Psoas muscle (tissue), 8 donors: ENCODE results near the gene TPP1. TPM values are rescaled to one million over a fixed set of nuclear protein-coding genes. Genes with fewer than 3 reads are reported as not detected.

Experiments
- ATAC-seq, 4 donors: fragments of 200-7000 bp; cut with Tn5 transposase; one replicate each; pipeline ENCODE4 v1.9.1; 2020; ENCODE audit warnings: moderate library complexity in 3 of 4, mild to moderate bottlenecking in 2 of 4
- DNase-seq, 2 donors: peaks; one replicate each; pipeline ENCODE4 v3.0.0-alpha.2; 2020
- H3K27ac ChIP-seq: fragments of 200-600 bp; one replicate; pipeline ENCODE4 v1.8.0; 2022
- H3K27me3 ChIP-seq, 3 donors: fragments of 200-600 bp in 1 of 3; one replicate each; pipeline versions ENCODE4 v1.6.1 to v1.8.0; 2013 to 2022; ENCODE audit warnings: low read length in 2 of 3, mild to moderate bottlenecking in 2 of 3, moderate library complexity in 1 of 3; ENCODE audit not compliant: insufficient read depth in 3 of 3
- H3K36me3 ChIP-seq, 2 donors: fragments of 200-600 bp in 1 of 2; one replicate each; pipeline versions ENCODE4 v1.6.1 to v1.8.0; 2013 to 2022; ENCODE audit warnings: low read depth in 1 of 2, mild to moderate bottlenecking in 1 of 2, moderate library complexity in 1 of 2; ENCODE audit not compliant: insufficient read depth in 1 of 2
- H3K4me1 ChIP-seq: fragments of 200-600 bp; one replicate; pipeline ENCODE4 v1.8.0; 2022
- H3K4me3 ChIP-seq: fragments of 200-600 bp; one replicate; pipeline ENCODE4 v1.8.0; 2022; ENCODE audit warnings: mild to moderate bottlenecking
- H3K9me3 ChIP-seq: fragments of 200-600 bp; one replicate; pipeline ENCODE4 v1.8.0; 2022
- WGBS, 3 donors: extraction: QIAGEN DNeasy Blood & Tissue Kit; methylation state at CpG; one replicate each; pipeline versions ENCODE4 v1.1.6 to v1.1.7; 2013; 5-methylcytosine and 5-hydroxymethylcytosine counted together
- intact Hi-C, 2 donors: fragments of 100-400 bp; cut with DNase I; formaldehyde crosslinking; loops; one replicate each; pipeline versions ENCODE4 v1.11.0 to v1.14.2; 2022
- polyA plus RNA-seq, 3 donors: library from polyadenylated mRNA; stranded (reverse); fragments of 200-250 nt; gene quantifications; one replicate each; pipeline ENCODE4 v1.2.3, GENCODE V29; 2013
- total RNA-seq, 4 donors: library from RNA; stranded (reverse); fragmentation: NEBNext Ultra II Directional in 2 of 4; extraction: Animal tissue kit (Norgen Biotek cat#: 25700) in 2 of 4; gene quantifications; one replicate each; pipeline versions ENCODE4 v1.2.1 to v1.2.4, GENCODE V29; 2021 to 2023
- TF ChIP-seq, protein P1 (sequence below): fragments of 200-600 bp; IDR thresholded peaks from one replicate; pipeline ENCODE4 v1.8.0; 2022; ENCODE audit warnings: antibody characterized with exemption
- donor health status: healthy with polysubstance abuse.
- donor health status: DM: no; HTN: no; CAD: no; lungs with moderate emphysema.
- donor health status: Bipolar disorder and iron deficiency.
- donor health status: healthy.
- donor health status: DM: yes; HTN: yes; CAD: no.
- donor health status: DM: no; HTN: no; CAD: no.
- donor health status: DM: no; HTN: no; CAD: no.
- donor health status: DM: yes; HTN: yes; CAD: no.

The TPP1 gene
- total and polyA plus RNA-seq, 7 donors = 11.8 to 50.2 (median 30.0) TPM

DNA sequence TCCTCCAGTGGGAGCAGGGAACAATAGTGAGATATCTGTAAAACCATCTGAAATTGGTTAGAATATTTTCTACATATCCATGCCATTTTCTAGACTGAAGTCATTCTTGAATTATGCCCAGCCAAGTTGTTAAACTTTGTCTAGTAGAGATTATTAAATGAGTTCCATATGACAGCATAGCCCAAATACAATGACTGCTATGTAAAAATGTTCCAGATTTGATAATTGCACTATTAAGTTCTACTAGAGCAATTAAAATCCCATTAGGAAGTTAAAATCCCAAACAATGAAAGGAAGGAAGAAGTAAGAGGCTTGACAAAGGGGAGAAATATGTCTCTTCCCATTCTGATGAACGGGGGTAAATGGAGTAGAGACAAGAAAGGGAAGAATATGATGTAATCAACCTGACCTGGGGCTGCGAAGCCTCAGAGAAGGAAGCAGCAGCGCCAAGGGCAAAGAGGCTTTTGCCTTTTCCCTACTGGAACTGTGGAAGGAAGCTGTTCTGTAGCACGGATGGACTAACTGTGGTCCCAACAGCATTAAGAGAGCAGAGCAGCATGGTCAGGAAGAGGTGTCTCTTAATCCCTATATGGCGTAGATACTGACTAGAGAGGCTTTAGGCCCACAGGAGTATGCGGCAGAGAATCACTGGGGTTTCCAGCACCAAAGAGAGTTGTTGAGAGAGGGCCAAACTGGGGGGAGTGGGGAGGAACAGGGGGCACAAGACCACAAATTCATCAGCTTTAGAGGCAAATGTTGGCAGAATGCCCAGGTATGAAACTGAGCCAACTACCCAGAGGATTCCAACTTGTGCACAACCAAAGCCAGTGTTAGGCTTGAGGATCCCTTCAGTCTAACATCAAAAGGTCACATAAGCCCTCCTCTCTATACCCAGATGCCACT lies 42.5 kb downstream of the TPP1 start:
- DNase-seq = no peak
- TF ChIP-seq, protein P1, sequence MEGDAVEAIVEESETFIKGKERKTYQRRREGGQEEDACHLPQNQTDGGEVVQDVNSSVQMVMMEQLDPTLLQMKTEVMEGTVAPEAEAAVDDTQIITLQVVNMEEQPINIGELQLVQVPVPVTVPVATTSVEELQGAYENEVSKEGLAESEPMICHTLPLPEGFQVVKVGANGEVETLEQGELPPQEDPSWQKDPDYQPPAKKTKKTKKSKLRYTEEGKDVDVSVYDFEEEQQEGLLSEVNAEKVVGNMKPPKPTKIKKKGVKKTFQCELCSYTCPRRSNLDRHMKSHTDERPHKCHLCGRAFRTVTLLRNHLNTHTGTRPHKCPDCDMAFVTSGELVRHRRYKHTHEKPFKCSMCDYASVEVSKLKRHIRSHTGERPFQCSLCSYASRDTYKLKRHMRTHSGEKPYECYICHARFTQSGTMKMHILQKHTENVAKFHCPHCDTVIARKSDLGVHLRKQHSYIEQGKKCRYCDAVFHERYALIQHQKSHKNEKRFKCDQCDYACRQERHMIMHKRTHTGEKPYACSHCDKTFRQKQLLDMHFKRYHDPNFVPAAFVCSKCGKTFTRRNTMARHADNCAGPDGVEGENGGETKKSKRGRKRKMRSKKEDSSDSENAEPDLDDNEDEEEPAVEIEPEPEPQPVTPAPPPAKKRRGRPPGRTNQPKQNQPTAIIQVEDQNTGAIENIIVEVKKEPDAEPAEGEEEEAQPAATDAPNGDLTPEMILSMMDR = no peak
- Histone ChIP-seq H3K36me3 (no peaks in the 10 kb centered on the region), H3K27ac (peak overlapping the region; percentile 38), H3K4me3 (no peak overlapping the region), H3K27me3 (no peaks in the 10 kb centered on the region), H3K4me1 (peaks cover 5% of the 10 kb centered on the region), H3K9me3 (no peaks in the 10 kb centered on the region)
- peak in 3 of 4 donors; percentile 23 to 54 (median 34) for ATAC-seq
- intact Hi-C loops = no loop called here
- 43 to 46% (median 43%) methylated on average over 6 of the region's 6 CpGs for WGBS, 3 donors

DNA sequence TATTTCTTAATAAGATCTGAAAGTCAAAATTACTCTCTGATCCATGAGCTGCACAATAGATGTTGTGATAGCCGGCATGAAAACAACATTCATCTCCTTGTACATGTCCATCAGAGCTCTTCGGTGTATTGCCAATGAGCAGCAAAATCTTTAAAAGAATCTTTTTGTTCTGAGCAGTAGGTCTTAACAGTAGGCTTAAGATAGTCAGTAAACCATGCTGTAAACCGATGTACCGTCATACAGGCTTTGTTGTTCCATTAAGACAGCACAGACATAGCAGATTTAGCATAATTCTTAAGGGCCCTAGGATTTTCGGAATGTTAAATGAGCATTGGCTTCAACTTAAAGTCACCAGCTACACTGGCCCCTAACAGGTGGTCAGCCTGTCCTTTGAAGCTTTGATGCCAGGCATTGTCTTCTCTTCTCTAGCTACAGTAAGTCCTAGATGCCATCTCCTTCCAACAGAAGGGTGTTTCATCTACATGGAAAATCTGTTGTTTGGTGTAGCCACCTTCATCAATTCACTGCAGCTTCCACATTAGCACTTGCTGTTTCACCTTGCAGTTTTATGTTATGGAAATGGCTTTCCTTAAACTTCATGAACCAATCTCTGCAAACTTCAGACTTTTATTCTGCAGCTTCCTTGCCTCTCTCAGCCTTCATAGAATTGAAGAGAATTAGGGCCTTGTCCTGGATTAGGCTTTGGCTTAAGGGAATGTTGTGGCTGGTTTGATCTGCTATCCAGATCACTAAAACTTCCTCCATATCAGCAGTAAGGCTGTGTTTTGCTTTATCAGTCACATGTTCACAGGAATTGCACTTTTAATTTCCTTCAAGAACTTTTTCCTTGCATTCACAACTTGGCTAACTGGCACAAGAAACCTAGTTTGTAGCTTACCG lies 44.2 kb downstream of the TPP1 start:
- DNase-seq (no peak), ATAC-seq (no peak)
- intact Hi-C loops = no loop called here
- H3K4me3 ChIP-seq = no peak overlapping the region
- no peaks in the 10 kb centered on the region for H3K36me3 ChIP-seq
- no peak overlapping the region for H3K27ac ChIP-seq
- H3K4me1 ChIP-seq = peaks cover 5% of the 10 kb centered on the region
- TF ChIP-seq, protein P1 = no peak
- WGBS, 3 donors = 82 to 88% (median 84%) methylated on average over 6 of the region's 6 CpGs
- H3K27me3 ChIP-seq = no peaks in the 10 kb centered on the region
- H3K9me3 ChIP-seq = no peaks in the 10 kb centered on the region

DNA sequence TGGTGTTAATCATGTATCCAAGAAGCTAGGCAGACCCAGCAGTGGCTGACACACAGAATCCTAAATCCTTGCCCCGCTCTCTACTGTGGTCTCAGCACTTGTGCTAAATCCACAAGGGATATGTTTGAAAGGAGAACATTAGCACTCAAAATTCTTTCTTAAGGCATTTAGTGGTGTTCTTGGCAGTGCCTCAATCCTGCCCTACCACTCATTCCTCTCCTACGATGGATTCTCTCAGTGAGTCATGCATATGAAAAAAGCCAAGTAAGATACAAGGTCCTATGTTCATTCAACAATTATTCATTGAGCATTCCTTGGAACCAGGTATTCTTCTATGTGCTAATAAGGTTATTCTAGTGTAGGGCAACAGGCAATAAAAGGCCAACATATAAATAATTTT lies 47.0 kb downstream of the TPP1 start:
- TF ChIP-seq, protein P1 = no peak
- Histone ChIP-seq H3K4me3 (no peak overlapping the region), H3K4me1 (peaks cover 23% of the 10 kb centered on the region), H3K27me3 (no peaks in the 10 kb centered on the region), H3K9me3 (no peaks in the 10 kb centered on the region), H3K36me3 (no peaks in the 10 kb centered on the region), H3K27ac (no peak overlapping the region)
- ATAC-seq (no peak), DNase-seq (no peak)
- intact Hi-C loops = no loop called here
- WGBS, 3 donors = 59 to 76% (median 61%) methylated on average over 2 of the region's 2 CpGs

DNA sequence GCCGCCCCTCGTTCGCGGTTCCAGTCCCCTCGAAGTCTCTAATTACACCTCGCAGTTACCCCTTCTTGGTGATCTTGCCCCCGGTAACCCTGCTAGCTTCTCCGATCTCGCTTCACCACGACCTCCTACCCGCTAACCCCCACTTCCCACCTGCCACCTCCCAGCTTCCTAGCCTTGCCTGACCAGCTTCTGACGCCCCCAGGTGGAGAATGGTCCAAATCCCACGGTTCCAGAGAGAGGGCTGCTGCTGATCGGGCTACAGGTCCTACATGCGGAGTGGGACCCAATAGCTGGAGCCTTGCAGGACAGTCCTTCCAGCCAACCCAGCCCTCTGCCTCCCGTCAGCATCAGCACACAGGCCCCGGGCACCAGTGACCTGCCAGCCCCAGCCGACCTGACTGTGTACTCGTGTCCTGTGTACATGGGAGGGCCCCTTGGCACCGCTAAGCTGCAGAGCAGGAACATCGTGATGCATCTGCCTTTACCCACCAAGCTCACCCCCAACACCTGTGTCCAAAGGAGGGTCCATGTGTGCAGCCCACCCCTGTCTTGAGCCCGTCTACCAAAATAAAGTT lies 47.7 kb downstream of the TPP1 start:
- Histone ChIP-seq H3K9me3 (no peaks in the 10 kb centered on the region), H3K4me3 (peak overlapping the region; percentile 25), H3K36me3 (no peaks in the 10 kb centered on the region), H3K27ac (peak overlapping the region; percentile 71), H3K4me1 (peaks cover 21% of the 10 kb centered on the region), H3K27me3 (no peaks in the 10 kb centered on the region)
- TF ChIP-seq, protein P1 = no peak
- ATAC-seq (peak in 3 of 4 donors; percentile 6 to 12 (median 7)), DNase-seq (no peak)
- intact Hi-C loops = no loop called here
- WGBS, 3 donors = 69 to 77% (median 74%) methylated on average over 22 of the region's 22 CpGs
